HG02610 (cell line): ENCODE data around the gene DHRS2.
"Not testable (repeated sequence)": the region's sequence is repeated elsewhere in the genome, so short reads cannot be mapped to it uniquely, and the experiment has no call there.

Source experiments
- ATAC-seq: cut with Tn5 transposase; IDR thresholded peaks from one replicate; pipeline ENCODE4 v1.9.1; 2021; ENCODE audit warnings: mild to moderate bottlenecking, moderate library complexity; ENCODE audit not compliant: unreplicated experiment

Gene DHRS2

GRCh38 chr14:23636317-23637211 lies at the start of gene DHRS2:
TSS of gene DHRS2 (plus strand) at chr14:23636364. CDS start at chr14:23638865, 2,501 bp downstream.
- no peak for ATAC-seq

GRCh38 chr14:23588884-23589598 lies 47.1 kb upstream of the DHRS2 start:
- ATAC-seq: peak; percentile 89

- ATAC-seq: no peak
Measured at GRCh38 chr14:23589606-23590005, 46.6 kb upstream of the DHRS2 start.

- ATAC-seq: no peak
Measured at GRCh38 chr14:23590198-23590597, 46.0 kb upstream of the DHRS2 start.

GRCh38 chr14:23594191-23594590 lies 42.0 kb upstream of the DHRS2 start:
- ATAC-seq: not testable (repeated sequence)

- no peak for ATAC-seq
Measured at GRCh38 chr14:23600322-23600707, 35.8 kb upstream of the DHRS2 start.

GRCh38 chr14:23600806-23601205 lies 35.4 kb upstream of the DHRS2 start:
- ATAC-seq: no peak

- no peak for ATAC-seq
Measured at GRCh38 chr14:23601424-23601823, 34.7 kb upstream of the DHRS2 start.

GRCh38 chr14:23601845-23602180 lies 34.4 kb upstream of the DHRS2 start:
- ATAC-seq: no peak

GRCh38 chr14:23602181-23603095 lies 33.7 kb upstream of the DHRS2 start:
- no peak for ATAC-seq

- no peak for ATAC-seq
Measured at GRCh38 chr14:23603103-23603502, 33.1 kb upstream of the DHRS2 start.

- ATAC-seq: no peak
Measured at GRCh38 chr14:23604148-23604547, 32.0 kb upstream of the DHRS2 start.

GRCh38 chr14:23604675-23605170 lies 31.4 kb upstream of the DHRS2 start:
- no peak for ATAC-seq

GRCh38 chr14:23605931-23606585 lies 30.1 kb upstream of the DHRS2 start:
- ATAC-seq: peak; percentile 89

- ATAC-seq: no peak
Measured at GRCh38 chr14:23608454-23608853, 27.7 kb upstream of the DHRS2 start.

- no peak for ATAC-seq
Measured at GRCh38 chr14:23609001-23609400, 27.2 kb upstream of the DHRS2 start.

- ATAC-seq: not testable (repeated sequence)
Measured at GRCh38 chr14:23609411-23610089, 26.6 kb upstream of the DHRS2 start.

GRCh38 chr14:23610090-23610814 lies 25.9 kb upstream of the DHRS2 start:
- no peak for ATAC-seq

GRCh38 chr14:23610815-23611289 lies 25.3 kb upstream of the DHRS2 start:
- no peak for ATAC-seq
